Measurements from ENCODE around the gene ELOVL2. TPM values are rescaled to one million over a fixed set of nuclear protein-coding genes. Genes with fewer than 3 reads are reported as not detected.
A peak's percentile ranks its signal among the peaks of the same experiment; 100 is the strongest.

Gene ELOVL2
- total RNA-seq, 2 experiments from 2014 or later = not detected

- ChIA-PET POLR2A (no interaction called here), CTCF (no interaction called here)
- Mint-ChIP-seq H3K36me3 (ENCODE audit: low read depth) (no peaks in the 10 kb centered on the region), H3K27me3 (no peaks in the 10 kb centered on the region), H3K4me1 (no peaks in the 10 kb centered on the region), H3K4me3 (no peak overlapping the region), H3K9me3 (ENCODE audit: low read depth) (no peaks in the 10 kb centered on the region), H3K27ac (no peak overlapping the region)
- ATAC-seq = no peak
- intact Hi-C loops (cut with DNase I, micrococcal nuclease) = no loop called here
- no peak for DNase-seq
Observed at GRCh38 chr6:10976571-10976970, 67.5 kb downstream of the ELOVL2 start.

GRCh38 chr6:10972196-10972595 is 71.9 kb downstream of the ELOVL2 start:
- ATAC-seq = no peak
- CTCF ChIA-PET = interaction anchor here (1.3 kb wide), 1 partner anchor 18 kb away, joined by 4 read pairs; no protein-coding TSS in a partner anchor

GRCh38 chr6:10970731-10971130 is 73.4 kb downstream of the ELOVL2 start:
- Mint-ChIP-seq H3K27me3 (peaks cover 9% of the 10 kb centered on the region), H3K4me3 (no peak overlapping the region), H3K36me3 (ENCODE audit: low read depth) (no peaks in the 10 kb centered on the region), H3K4me1 (no peaks in the 10 kb centered on the region), H3K9me3 (ENCODE audit: low read depth) (peaks cover 4% of the 10 kb centered on the region), H3K27ac (no peak overlapping the region)
- intact Hi-C loops (cut with DNase I, micrococcal nuclease) = no loop called here
- ChIA-PET CTCF (interaction anchor here (0.8 kb wide), 1 partner anchor 859 kb away, joined by 4 read pairs; no protein-coding TSS in a partner anchor), POLR2A (no interaction called here)
- ATAC-seq (no peak), DNase-seq (no peak)

More at GRCh38 chr6:10972196-10972595, 71.9 kb downstream of the ELOVL2 start:
- intact Hi-C loops (cut with DNase I, micrococcal nuclease) = no loop called here
- Mint-ChIP-seq H3K36me3 (ENCODE audit: low read depth) (no peaks in the 10 kb centered on the region), H3K27me3 (peaks cover 9% of the 10 kb centered on the region), H3K9me3 (ENCODE audit: low read depth) (no peaks in the 10 kb centered on the region), H3K4me3 (no peak overlapping the region), H3K4me1 (no peaks in the 10 kb centered on the region), H3K27ac (no peak overlapping the region)
- no peak for DNase-seq
- POLR2A ChIA-PET = no interaction called here

- Mint-ChIP-seq H3K9me3 (ENCODE audit: low read depth) (peaks cover 4% of the 10 kb centered on the region), H3K36me3 (ENCODE audit: low read depth) (no peaks in the 10 kb centered on the region), H3K27me3 (peaks cover 9% of the 10 kb centered on the region), H3K27ac (no peak overlapping the region), H3K4me3 (no peak overlapping the region), H3K4me1 (no peaks in the 10 kb centered on the region)
- ATAC-seq = no peak
- CTCF ChIA-PET = interaction anchor here (1.2 kb wide), 1 partner anchor 14 kb away, joined by 3 read pairs; no protein-coding TSS in a partner anchor
- no peak for DNase-seq
- POLR2A ChIA-PET = no interaction called here
- intact Hi-C loops (cut with DNase I, micrococcal nuclease) = no loop called here
Observed at GRCh38 chr6:10968776-10969175, 75.3 kb downstream of the ELOVL2 start.

- H3K4me3 Mint-ChIP-seq = no peak overlapping the region
- H3K27me3 Mint-ChIP-seq = peaks cover 11% of the 10 kb centered on the region
- no peaks in the 10 kb centered on the region for H3K36me3 Mint-ChIP-seq (ENCODE audit: low read depth)
- intact Hi-C loops (cut with DNase I, micrococcal nuclease) = no loop called here
- ATAC-seq (no peak), DNase-seq (no peak)
- POLR2A ChIA-PET = no interaction called here
- H3K4me1 Mint-ChIP-seq = no peaks in the 10 kb centered on the region
- H3K9me3 Mint-ChIP-seq (ENCODE audit: low read depth) = peaks cover 4% of the 10 kb centered on the region
- no peak overlapping the region for H3K27ac Mint-ChIP-seq
- CTCF ChIA-PET = interaction anchor here (0.5 kb wide), 1 partner anchor 125 kb away, joined by 3 read pairs; no protein-coding TSS in a partner anchor
Observed at GRCh38 chr6:10964684-10965083, 79.4 kb downstream of the ELOVL2 start.

GRCh38 chr6:10963113-10963512 is 81.0 kb downstream of the ELOVL2 start:
- Mint-ChIP-seq H3K36me3 (ENCODE audit: low read depth) (no peaks in the 10 kb centered on the region), H3K27me3 (peaks cover 14% of the 10 kb centered on the region), H3K27ac (no peak overlapping the region), H3K4me1 (no peaks in the 10 kb centered on the region), H3K4me3 (no peak overlapping the region), H3K9me3 (ENCODE audit: low read depth) (peaks cover 4% of the 10 kb centered on the region)
- ATAC-seq (no peak), DNase-seq (no peak)
- intact Hi-C loops (cut with DNase I, micrococcal nuclease) = no loop called here
- POLR2A ChIA-PET = no interaction called here
- CTCF ChIA-PET = interaction anchor here (1.1 kb wide), 1 partner anchor 9 kb away, joined by 12 read pairs; no protein-coding TSS in a partner anchor

- DNase-seq (no peak), ATAC-seq (no peak)
- intact Hi-C loops (cut with DNase I, micrococcal nuclease) = no loop called here
- Mint-ChIP-seq H3K9me3 (ENCODE audit: low read depth) (peaks cover 4% of the 10 kb centered on the region), H3K27me3 (peaks cover 11% of the 10 kb centered on the region), H3K36me3 (ENCODE audit: low read depth) (no peaks in the 10 kb centered on the region), H3K4me3 (no peak overlapping the region), H3K4me1 (no peaks in the 10 kb centered on the region), H3K27ac (no peak overlapping the region)
- CTCF ChIA-PET = interaction anchor here (1.1 kb wide), 1 partner anchor 8 kb away, joined by 12 read pairs; no protein-coding TSS in a partner anchor
- POLR2A ChIA-PET = no interaction called here
Observed at GRCh38 chr6:10962673-10963072, 81.4 kb downstream of the ELOVL2 start.

- intact Hi-C loops (cut with DNase I, micrococcal nuclease) = no loop called here
- no peaks in the 10 kb centered on the region for H3K36me3 Mint-ChIP-seq (ENCODE audit: low read depth)
- H3K4me1 Mint-ChIP-seq = no peaks in the 10 kb centered on the region
- DNase-seq (no peak), ATAC-seq (no peak)
- no peak overlapping the region for H3K27ac Mint-ChIP-seq
- H3K9me3 Mint-ChIP-seq (ENCODE audit: low read depth) = peaks cover 4% of the 10 kb centered on the region
- no peak overlapping the region for H3K4me3 Mint-ChIP-seq
- ChIA-PET POLR2A (no interaction called here), CTCF (interaction anchor here (0.5 kb wide), 1 partner anchor 162 kb away, joined by 3 read pairs; no protein-coding TSS in a partner anchor)
- peaks cover 11% of the 10 kb centered on the region for H3K27me3 Mint-ChIP-seq
Observed at GRCh38 chr6:10961837-10962236, 82.3 kb downstream of the ELOVL2 start.

- Mint-ChIP-seq H3K27me3 (peaks cover 11% of the 10 kb centered on the region), H3K4me1 (no peaks in the 10 kb centered on the region), H3K9me3 (ENCODE audit: low read depth) (no peaks in the 10 kb centered on the region), H3K36me3 (ENCODE audit: low read depth) (no peaks in the 10 kb centered on the region), H3K4me3 (no peak overlapping the region), H3K27ac (no peak overlapping the region)
- intact Hi-C loops (cut with DNase I, micrococcal nuclease) = no loop called here
- ChIA-PET POLR2A (no interaction called here), CTCF (interaction anchor here (0.6 to 1.0 kb wide), 3 partner anchors 73 to 910 kb away, joined by 3 read pairs; no protein-coding TSS in a partner anchor)
- ATAC-seq (no peak), DNase-seq (no peak)
Observed at GRCh38 chr6:10960171-10960570, 83.9 kb downstream of the ELOVL2 start.

GRCh38 chr6:10957414-10957886 is 86.7 kb downstream of the ELOVL2 start:
- intact Hi-C loops (cut with DNase I, micrococcal nuclease) = loop anchor here in 1 of 2 experiments (10.0 kb wide), 1 partner anchor 617 kb away; no protein-coding TSS in a partner anchor
- POLR2A ChIA-PET = interaction anchor here (0.6 kb wide), 1 partner anchor 1304 kb away, joined by 3 read pairs; no protein-coding TSS in a partner anchor
- CTCF ChIA-PET = no interaction called here
- Mint-ChIP-seq H3K27me3 (peaks cover 19% of the 10 kb centered on the region), H3K4me1 (no peaks in the 10 kb centered on the region), H3K9me3 (ENCODE audit: low read depth) (no peaks in the 10 kb centered on the region), H3K27ac (no peak overlapping the region), H3K4me3 (no peak overlapping the region), H3K36me3 (ENCODE audit: low read depth) (no peaks in the 10 kb centered on the region)
- ATAC-seq (no peak), DNase-seq (no peak)

- DNase-seq = no peak
- no peak for ATAC-seq
- intact Hi-C loops (cut with DNase I, micrococcal nuclease) = loop anchor here in 1 of 2 experiments (10.0 kb wide), 1 partner anchor 618 kb away; no protein-coding TSS in a partner anchor
- no peak overlapping the region for H3K27ac Mint-ChIP-seq
- no peaks in the 10 kb centered on the region for H3K36me3 Mint-ChIP-seq (ENCODE audit: low read depth)
- H3K4me1 Mint-ChIP-seq = no peaks in the 10 kb centered on the region
- no peak overlapping the region for H3K4me3 Mint-ChIP-seq
- peaks cover 17% of the 10 kb centered on the region for H3K27me3 Mint-ChIP-seq
- ChIA-PET POLR2A (interaction anchor here (0.6 kb wide), 1 partner anchor 1305 kb away, joined by 3 read pairs; no protein-coding TSS in a partner anchor), CTCF (no interaction called here)
- H3K9me3 Mint-ChIP-seq (ENCODE audit: low read depth) = no peaks in the 10 kb centered on the region
Observed at GRCh38 chr6:10956776-10957175, 87.3 kb downstream of the ELOVL2 start.

GRCh38 chr6:10954590-10955010 is 89.5 kb downstream of the ELOVL2 start:
- H3K4me3 Mint-ChIP-seq = no peak overlapping the region
- no peaks in the 10 kb centered on the region for H3K36me3 Mint-ChIP-seq (ENCODE audit: low read depth)
- intact Hi-C loops (cut with DNase I, micrococcal nuclease) = loop anchor here (1.0 to 10.0 kb wide), 6 partner anchors 115 to 620 kb away; no protein-coding TSS in a partner anchor
- DNase-seq (peak; percentile 90), ATAC-seq (peak; percentile 85)
- CTCF ChIA-PET = interaction anchor here (0.6 to 2.9 kb wide), 32 partner anchors 9 to 1898 kb away, joined by 3 to 52 read pairs (median 4); partner anchors contain the start of gene SMIM13
- peaks cover 18% of the 10 kb centered on the region for H3K27me3 Mint-ChIP-seq
- POLR2A ChIA-PET = no interaction called here
- no peaks in the 10 kb centered on the region for H3K4me1 Mint-ChIP-seq
- H3K27ac Mint-ChIP-seq = no peak overlapping the region
- no peaks in the 10 kb centered on the region for H3K9me3 Mint-ChIP-seq (ENCODE audit: low read depth)
